ENCODE data around the gene BAIAP2L1. TPM values are rescaled to one million over a fixed set of nuclear protein-coding genes. Genes with fewer than 3 reads are reported as not detected.
"Not testable (repeated sequence)": the region's sequence is repeated elsewhere in the genome, so short reads cannot be mapped to it uniquely, and the experiment has no call there.

The BAIAP2L1 gene
- total RNA-seq, 1 donor from 2014 or later: 4.6 TPM

- DNase-seq (ENCODE audit: low spot score): no peak
Measured at GRCh38 chr7:98322331-98323270, 78.3 kb downstream of the BAIAP2L1 start.

- no peak for DNase-seq (ENCODE audit: low spot score)
Measured at GRCh38 chr7:98321301-98321700, 79.6 kb downstream of the BAIAP2L1 start.

GRCh38 chr7:98319176-98319575 is 81.7 kb downstream of the BAIAP2L1 start:
- no peak for DNase-seq (ENCODE audit: low spot score)

- no peak for DNase-seq (ENCODE audit: low spot score)
Measured at GRCh38 chr7:98317366-98318040, 83.4 kb downstream of the BAIAP2L1 start.

GRCh38 chr7:98315994-98316527 is 84.8 kb downstream of the BAIAP2L1 start:
- not testable (repeated sequence) for DNase-seq (ENCODE audit: low spot score)

- no peak for DNase-seq (ENCODE audit: low spot score)
Measured at GRCh38 chr7:98315318-98315993, 85.4 kb downstream of the BAIAP2L1 start.

GRCh38 chr7:98314469-98314868 is 86.4 kb downstream of the BAIAP2L1 start:
- no peak for DNase-seq (ENCODE audit: low spot score)

GRCh38 chr7:98312201-98312600 is 88.7 kb downstream of the BAIAP2L1 start:
- no peak for DNase-seq (ENCODE audit: low spot score)

GRCh38 chr7:98309566-98309965 is 91.3 kb downstream of the BAIAP2L1 start:
- no peak for DNase-seq (ENCODE audit: low spot score)

GRCh38 chr7:98307971-98308466 is 92.9 kb downstream of the BAIAP2L1 start:
- DNase-seq (ENCODE audit: low spot score): no peak

GRCh38 chr7:98305951-98306535 is 94.8 kb downstream of the BAIAP2L1 start:
- no peak for DNase-seq (ENCODE audit: low spot score)

GRCh38 chr7:98303906-98304305 is 97.0 kb downstream of the BAIAP2L1 start:
- no peak for DNase-seq (ENCODE audit: low spot score)

GRCh38 chr7:98303176-98303865 is 97.6 kb downstream of the BAIAP2L1 start:
- DNase-seq (ENCODE audit: low spot score): no peak

- DNase-seq (ENCODE audit: low spot score): no peak
Measured at GRCh38 chr7:98301693-98302470, 99.0 kb downstream of the BAIAP2L1 start.

- no peak for DNase-seq (ENCODE audit: low spot score)
Measured at GRCh38 chr7:98300595-98301372, 100.1 kb downstream of the BAIAP2L1 start.

- DNase-seq (ENCODE audit: low spot score): no peak
Measured at GRCh38 chr7:98297626-98298286, 103.1 kb downstream of the BAIAP2L1 start.

- DNase-seq (ENCODE audit: low spot score): no peak
Measured at GRCh38 chr7:98296833-98297232, 104.1 kb downstream of the BAIAP2L1 start.

Data from mesenteric fat pad (tissue), 1 donor.